Stimulated activated CD8-positive, alpha-beta memory T cell treated with anti-CD3 and anti-CD28 coated beads, Interleukin-15, amount 100 ng/mL, for 1 hour (primary cell): ENCODE measurements around the gene PIK3AP1.
"Not testable (repeated sequence)": the region's sequence is repeated elsewhere in the genome, so short reads cannot be mapped to it uniquely, and the experiment has no call there.

Source experiments
- DNase-seq: peaks from one replicate; pipeline ENCODE4 v3.0.0-alpha.2; 2020; ENCODE audit warnings: low read depth

Gene PIK3AP1

DNA sequence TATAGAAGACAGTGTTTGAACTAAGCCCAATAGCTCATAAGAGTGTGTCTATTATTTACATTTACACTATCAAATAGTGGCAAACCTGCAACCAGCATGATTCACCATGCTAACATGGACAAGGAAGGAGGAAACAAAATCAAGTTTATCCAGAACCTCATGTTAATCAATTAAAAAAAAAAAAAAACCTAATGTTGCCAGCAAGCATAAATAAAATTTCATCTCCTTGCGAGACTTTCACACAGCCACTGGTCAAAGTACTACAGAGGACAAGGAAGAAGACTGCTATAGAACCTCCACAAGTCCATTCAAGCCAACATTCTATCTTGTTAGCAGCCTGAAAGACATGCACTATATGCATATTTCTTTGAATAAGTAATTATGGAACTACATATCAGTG, 143.2 kb downstream of the PIK3AP1 start:
- no peak for DNase-seq

GRCh38 chr10:96576277-96576980, 143.9 kb downstream of the PIK3AP1 start:
- no peak for DNase-seq

GRCh38 chr10:96574564-96574963, 145.8 kb downstream of the PIK3AP1 start:
- not testable (repeated sequence) for DNase-seq

DNA sequence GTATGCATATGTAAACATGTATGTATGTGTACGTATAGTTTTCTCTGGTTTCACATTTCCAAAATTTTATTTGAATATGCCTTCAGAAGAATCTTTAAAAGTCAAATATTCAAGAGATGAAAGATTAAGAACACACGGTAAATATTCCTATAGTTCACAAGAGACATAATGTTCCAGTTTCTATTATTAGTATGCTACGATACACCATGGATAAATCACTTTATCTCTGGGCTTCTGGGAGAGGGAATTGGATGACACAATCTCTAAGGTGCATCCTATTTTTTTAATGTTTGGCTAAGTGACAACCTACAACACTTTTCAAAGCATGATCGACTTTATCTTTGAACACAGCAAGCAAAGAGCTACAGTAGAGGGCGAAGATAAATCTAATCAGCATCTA, 147.3 kb downstream of the PIK3AP1 start:
- no peak for DNase-seq

- DNase-seq = no peak
Observed at GRCh38 chr10:96570983-96571964, 149.0 kb downstream of the PIK3AP1 start.

DNA sequence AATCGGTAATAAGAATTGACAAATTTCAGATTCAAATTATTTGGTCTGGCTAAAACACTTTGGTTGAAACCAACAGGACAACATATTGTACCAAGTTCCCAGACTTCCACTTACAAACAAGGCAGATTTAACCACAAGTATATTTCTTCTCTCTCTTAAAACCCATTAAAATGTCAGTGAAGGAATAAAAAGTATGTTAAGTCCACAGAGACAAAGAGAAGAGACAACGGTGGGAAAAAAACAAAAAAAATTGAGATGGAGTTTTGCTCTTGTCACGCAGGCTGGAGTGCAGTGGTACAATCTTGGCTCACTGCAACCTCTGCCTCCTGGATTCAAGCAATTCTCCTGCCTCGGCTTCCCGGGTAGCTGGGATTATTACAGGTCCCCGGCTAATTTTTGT, 149.8 kb downstream of the PIK3AP1 start:
- DNase-seq = no peak

- DNase-seq = no peak
Observed at GRCh38 chr10:96568402-96568801, 151.9 kb downstream of the PIK3AP1 start.

DNA sequence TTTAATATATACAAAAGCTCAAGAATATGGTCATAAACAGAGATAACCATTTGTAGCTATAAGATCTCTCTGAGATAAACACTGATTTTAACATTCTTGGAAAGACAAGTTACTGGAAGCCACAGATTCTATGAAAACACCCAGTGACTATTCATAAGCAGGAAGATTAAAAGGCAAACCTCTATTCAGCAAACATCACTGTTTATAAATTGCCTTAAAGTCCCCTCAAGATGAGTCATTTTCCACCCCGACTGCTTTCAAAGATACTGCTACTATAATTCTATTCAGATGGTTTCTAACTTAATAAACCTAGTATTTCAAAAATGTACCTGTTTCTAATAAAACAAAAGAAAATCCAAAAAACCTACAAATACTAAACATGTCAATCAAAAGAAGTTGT, 154.5 kb downstream of the PIK3AP1 start:
- no peak for DNase-seq

DNA sequence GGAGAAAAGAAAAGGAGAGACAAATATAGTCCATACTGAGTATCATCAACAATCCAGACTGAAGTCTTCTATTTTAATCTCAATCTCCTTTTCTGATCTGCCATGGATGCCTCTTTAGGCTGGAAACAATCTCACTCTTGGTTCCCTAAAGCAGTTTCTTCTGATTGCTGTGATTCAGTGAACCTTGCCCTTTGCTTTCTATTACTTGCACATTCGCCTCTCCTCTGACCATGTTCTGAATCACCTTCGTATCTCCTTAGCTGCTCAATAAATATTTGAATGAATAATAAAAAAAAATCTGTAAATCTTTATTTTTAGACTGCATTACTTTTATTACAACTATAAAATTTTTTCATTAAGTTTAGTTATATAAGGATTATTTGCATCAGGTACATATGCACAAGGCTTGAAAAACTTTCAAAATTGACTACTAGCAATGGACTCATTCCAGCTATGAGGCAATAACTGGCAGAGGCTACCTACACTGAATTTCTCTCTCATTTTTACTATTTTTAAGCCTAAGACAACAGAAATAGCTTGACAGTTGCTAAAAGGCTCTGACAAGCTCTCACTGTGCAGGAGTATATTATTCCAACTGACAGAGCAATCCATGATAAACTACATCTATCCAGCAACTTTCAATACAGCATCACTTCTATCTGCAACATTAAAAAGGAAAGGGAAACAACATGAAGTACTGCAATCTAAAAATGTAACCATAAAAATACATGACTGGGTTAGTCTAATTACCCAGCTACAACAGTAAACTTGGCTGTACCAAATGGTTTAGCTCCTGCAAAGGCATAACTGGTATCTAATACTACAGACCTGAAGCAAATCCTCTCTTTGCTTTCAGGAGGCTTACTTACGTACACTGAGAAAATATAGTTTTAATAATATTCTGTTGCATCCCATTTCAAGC, 159.1 kb downstream of the PIK3AP1 start:
- no peak for DNase-seq

- no peak for DNase-seq
Observed at GRCh38 chr10:96560489-96560888, 159.8 kb downstream of the PIK3AP1 start.

DNA sequence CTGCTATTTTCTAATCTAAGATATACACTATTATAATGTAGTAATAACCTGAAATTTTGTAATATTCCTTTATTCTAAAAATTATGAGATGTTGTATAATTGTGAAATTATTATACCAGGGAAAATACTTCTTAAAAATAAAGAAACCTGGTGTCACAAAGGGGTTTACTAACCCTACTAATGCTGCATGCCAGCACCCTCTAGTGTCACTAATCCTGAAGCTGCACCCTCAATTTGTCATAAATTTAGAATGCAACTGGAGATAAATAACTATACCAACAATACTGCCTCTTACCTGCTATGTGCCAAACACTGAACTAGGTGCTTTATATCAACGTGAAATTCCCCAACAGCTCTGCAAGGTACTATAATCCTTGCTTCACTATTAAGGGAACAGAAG, 164.3 kb downstream of the PIK3AP1 start:
- DNase-seq = no peak

DNA sequence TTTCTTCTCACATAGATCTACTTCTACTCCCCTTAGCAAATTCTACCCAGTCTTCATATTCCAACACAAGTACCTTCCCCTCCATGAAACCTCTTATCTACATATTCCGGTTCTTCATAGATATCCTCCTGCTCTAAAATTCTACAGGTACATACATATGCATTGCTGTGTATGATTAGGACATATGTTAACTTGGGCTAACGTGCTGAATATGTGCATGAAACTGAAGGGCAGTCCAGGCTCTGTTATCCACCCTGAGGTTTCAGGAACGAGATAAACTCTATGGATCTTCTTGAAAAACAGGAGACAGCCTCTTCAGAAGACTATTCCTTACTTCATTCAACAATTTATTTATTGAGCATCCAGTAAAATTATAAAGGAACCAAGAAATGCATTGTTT, 165.0 kb downstream of the PIK3AP1 start:
- DNase-seq = no peak

GRCh38 chr10:96548589-96548988, 171.7 kb downstream of the PIK3AP1 start:
- no peak for DNase-seq

GRCh38 chr10:96545558-96545957, 174.8 kb downstream of the PIK3AP1 start:
- not testable (repeated sequence) for DNase-seq
